HG03378 (cell line): ENCODE measurements around the gene METTL21C.

Experiments
- ATAC-seq: cut with Tn5 transposase; IDR thresholded peaks from one replicate; pipeline ENCODE4 v1.9.1; 2021; ENCODE audit warnings: mild to moderate bottlenecking, moderate library complexity; ENCODE audit not compliant: unreplicated experiment

METTL21C gene

DNA sequence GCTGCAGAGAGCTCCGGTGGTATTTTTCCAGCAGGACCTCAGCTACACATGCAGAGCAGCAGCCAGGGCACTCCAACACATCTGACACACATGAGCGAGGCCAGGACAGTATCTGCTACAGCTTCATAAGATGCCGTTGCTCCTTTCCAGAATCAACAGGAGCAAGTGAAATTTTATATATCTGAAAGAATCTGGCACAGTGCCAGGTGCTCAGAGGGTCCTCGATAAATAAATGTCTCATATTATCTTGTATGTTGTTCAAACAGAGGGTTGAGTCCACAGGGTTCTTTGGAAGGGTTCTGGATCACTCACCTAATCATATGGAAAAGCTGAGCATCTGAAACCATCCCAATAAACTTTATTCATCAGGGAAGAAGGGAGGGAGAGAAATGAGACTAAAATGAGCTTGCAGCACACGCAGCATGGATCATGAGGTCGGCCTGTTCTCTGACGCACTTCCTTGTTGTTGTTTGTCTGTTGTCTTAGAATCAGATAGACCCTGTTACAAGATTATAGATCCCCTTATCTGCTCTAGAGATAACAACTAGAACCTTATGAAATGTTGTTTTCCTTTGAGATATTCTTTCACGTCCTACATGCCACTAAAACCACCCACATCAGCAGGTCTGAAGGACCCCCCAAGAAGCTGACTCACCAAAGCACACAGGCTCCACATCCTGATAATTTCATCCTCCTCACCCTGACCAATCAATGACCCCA lies 3.2 kb upstream of the METTL21C start:
- no peak for ATAC-seq

DNA sequence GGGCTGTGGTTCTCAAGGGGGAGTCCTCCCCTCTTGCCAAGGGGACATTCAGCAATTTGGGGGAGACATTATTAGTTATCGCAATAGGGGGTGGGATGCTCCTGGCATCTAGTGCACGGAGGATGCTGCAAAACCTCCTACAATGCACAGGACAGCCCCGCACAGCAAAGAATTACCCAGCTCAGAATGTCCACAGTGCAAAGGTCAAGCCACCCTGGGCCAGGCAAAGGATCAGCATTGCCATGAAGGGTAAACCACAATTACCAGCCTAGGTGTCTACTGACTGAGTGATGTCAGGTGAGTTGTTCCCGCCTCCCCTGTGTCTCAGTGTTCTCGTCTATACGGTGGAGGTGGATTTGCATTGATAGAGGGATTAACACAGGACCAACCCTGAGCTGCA lies 2.4 kb upstream of the METTL21C start:
- ATAC-seq: no peak

GRCh38 chr13:102696465-102696864 lies 1.6 kb upstream of the METTL21C start:
- no peak for ATAC-seq

- no peak for ATAC-seq
These were observed 1.1 kb downstream of the METTL21C start for GRCh38 chr13:102693776-102694175.

DNA sequence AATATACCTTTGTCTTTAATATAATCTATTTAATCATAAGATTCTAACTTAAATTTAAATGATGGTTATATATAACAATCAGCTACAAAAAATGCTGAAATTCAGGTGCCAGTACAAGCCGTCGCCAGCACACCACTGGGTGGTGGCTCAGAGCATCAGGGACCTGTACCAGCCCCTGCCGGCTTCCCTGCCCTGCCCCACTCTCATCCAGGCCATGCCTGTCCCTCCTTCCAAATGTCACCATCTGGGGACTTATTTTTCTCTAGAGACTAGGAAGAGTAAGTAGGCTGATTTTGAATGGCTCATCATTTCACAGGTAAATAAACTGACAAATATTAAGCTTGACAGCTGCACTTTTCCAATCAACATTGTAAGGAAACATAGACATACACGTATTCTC lies 1.6 kb downstream of the METTL21C start:
- ATAC-seq: no peak

DNA sequence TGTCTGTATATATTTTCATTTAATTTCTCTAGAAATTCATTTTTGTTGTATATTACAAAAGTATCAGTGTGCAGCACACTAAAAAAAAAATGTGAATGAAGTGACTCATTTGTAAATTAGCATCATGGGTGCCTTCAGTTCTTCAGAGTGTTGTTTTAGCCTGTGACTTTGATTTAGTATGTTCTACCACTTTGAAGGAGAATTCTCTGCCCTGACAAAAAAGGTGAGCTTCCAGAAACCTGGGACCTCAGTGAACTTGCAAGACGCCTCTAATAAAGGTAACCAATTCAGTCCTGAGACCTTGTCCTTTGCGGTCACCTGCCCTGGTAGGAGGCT lies 2.4 kb downstream of the METTL21C start:
- no peak for ATAC-seq

DNA sequence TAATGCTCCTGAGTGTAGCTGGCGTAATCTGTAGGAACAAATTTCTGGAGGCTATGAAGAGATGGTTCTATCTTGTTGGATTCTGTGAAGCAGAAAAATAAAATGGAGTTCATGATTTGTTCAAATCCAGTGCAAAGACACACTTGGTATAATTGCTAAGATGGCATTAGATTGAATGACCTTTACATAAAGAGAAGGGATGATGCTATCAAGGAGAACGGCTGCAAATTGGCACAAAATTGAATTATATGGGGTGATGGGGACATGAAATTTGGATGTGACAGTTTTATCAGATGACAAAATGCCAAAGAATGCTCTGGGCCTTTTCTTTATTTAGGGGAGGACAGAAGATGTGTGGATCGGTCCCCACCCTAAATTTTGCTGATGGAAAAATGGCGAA lies 4.0 kb downstream of the METTL21C start:
- no peak for ATAC-seq

DNA sequence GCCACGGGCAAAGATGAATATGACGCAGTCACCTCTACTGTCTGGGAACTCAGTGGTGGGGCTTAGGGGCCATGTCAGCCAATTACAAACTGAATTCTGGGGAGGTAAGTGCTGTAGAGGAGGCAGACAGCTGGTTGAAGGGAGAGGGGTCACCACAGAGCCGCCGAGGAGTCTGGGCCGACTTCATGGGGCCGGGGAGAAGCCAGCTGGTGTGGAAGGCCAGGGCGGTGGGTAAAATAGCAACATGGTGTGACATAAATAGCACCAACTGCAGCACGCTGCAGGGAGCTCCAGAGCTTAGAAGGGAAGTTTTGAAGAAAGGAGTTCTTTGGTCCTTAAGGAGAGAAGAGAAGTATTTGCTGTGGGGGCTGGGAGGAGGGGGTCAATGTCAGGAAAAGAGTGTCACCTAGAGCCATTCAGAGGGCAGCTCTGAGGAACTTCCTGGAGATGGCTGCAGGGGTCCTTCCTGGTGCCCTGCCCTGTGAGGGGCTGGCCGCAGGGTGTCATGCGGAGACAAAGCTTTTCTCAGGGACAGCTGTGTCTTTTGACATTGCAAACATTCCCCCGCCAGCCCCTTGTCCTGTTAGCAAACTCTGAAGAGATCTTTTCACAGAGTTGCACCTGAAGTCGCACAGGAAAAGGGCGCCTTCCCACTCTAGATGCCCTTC lies 6.4 kb downstream of the METTL21C start:
- no peak for ATAC-seq

DNA sequence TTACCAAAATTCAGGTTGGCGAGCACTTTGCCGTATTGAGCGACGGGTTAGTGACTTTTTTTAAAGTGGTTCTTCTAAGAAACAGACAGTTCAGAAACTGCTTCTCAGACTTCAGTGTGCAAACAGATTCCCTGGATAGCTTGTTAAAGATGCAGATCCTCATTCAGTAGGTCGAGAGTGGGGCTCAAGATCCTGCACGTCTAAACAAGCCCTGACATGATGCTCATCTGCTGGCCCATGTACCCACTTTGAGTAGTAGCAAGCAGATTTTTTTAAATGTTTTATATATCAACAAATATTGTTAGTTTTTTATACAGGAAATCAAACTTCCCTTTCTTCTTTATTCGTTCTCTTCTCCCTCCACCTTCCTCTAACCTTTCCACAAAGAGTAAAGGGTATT lies 7.3 kb downstream of the METTL21C start:
- no peak for ATAC-seq

- ATAC-seq: no peak
These were observed 8.8 kb downstream of the METTL21C start for GRCh38 chr13:102686024-102686423.

DNA sequence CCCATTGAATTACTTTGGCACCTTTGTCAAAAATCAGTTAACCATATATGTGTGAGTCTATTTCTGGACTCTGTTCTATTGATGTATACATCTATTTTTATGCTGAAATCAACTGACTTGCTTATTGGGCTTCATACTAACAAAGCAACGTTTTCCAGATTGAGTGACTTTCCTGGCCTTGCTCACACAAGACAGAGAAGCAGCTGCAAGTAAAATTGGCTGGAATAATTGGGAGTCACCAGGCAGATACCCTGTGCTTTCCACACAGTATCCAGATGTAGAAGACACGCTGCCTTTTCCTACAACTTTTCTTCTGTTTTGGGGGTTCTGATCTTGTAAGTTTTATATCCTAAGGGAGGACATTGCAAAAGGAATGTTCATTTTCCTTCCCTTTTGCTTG lies 11.2 kb downstream of the METTL21C start:
- ATAC-seq: no peak

GRCh38 chr13:102682727-102683126 lies 12.1 kb downstream of the METTL21C start:
- no peak for ATAC-seq

DNA sequence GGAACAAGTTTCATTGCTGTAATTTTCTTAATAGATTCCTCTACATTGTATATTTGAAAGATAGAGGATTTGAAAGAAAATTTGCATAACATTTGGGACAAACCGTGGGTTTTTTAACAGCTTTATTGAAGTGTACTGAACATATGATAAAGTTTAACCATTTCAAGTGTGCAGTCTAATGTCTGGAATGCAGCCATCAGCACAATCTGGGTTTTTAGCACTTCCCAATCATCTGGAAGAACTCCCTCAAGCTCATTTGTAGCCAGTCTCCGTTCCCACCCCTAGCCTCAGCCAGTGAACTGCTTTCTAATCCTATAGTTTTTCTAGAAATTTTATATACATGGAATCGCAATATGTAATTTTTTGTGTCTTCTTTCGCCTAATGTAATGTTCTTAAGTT lies 12.6 kb downstream of the METTL21C start:
- no peak for ATAC-seq

- peak; percentile 52 for ATAC-seq
These were observed 13.8 kb downstream of the METTL21C start for GRCh38 chr13:102680842-102681740.

DNA sequence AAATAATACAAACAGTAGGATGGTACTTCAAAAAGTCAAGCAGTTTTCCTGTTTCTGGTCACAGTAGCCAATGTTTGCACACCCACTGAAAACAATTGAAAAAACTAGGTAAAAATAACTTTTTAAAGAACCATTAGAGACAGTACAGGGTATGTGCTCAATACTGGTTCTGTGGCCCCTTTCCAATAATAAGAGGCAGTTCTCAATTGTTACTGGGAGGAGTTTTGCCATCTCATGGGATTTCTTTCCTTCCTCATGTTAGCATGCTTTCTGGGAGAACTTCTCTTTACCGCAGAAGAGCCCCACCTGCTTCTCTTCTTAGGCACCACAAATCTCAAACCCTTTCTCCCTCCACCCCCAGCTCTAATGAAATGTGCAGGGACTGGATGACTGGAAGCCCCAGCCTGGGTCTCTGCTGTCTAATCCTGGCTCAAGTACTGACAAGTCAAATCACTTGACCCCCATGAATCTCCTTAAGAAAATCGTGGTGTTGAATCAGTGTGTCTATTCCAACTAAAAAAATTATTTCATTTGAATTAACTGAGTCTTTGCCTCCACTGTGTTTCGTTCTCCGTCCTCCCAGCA lies 14.6 kb downstream of the METTL21C start:
- ATAC-seq: no peak

- no peak for ATAC-seq
These were observed 15.3 kb downstream of the METTL21C start for GRCh38 chr13:102679449-102680132.

GRCh38 chr13:102678339-102679107 lies 16.3 kb downstream of the METTL21C start:
- ATAC-seq: no peak

GRCh38 chr13:102677122-102677521 lies 17.7 kb downstream of the METTL21C start:
- ATAC-seq: no peak

DNA sequence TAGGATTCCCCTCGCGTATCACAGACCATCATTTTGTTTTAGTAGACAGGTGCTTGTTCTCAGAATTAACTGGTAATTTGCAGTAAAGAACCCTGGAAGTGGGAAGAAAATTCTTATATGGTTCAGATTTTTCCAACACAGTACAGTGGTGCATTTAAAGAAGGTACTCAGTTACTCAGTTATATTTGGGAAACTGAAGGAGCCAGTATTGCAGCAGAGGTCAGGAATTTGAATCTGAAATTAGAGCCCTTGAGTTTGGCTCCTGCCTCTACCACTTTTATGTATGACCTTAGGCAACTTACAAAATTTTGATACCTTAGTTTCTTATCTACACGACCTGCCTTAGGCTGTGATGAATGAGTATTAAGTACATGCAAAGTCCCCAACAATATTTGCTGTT lies 19.7 kb downstream of the METTL21C start:
- no peak for ATAC-seq

- ATAC-seq: no peak
These were observed 24.7 kb downstream of the METTL21C start for GRCh38 chr13:102670130-102670529.
